AG04449 (cell line): ENCODE results near the gene CENATAC.

Experiments used
- CTCF ChIA-PET: fragments of 350-600 bp; formaldehyde crosslinking; extraction: SDS; loops from one replicate; lab custom pipeline; 2021; ENCODE audit warnings: antibody characterized with exemption; lab: Yijun Ruan, JAX
- POLR2A ChIA-PET: fragments of 400-600, 350-600 bp; formaldehyde crosslinking; extraction: SDS; loops from one replicate; lab custom pipeline; 2020; ENCODE audit warnings: antibody characterized with exemption, inconsistent platforms; lab: Yijun Ruan, JAX
- DNase-seq: peaks from one replicate; pipeline ENCODE4 v3.0.0-alpha.2; 2010; ENCODE audit warnings: low read depth, low spot score
- H3K4me3 ChIP-seq: 2 replicates; pipeline ENCODE4 v1.5.1; 2011; ENCODE audit warnings: low read depth, mild to moderate bottlenecking, control low read depth, low read length
- CTCF ChIP-seq: IDR thresholded peaks from one replicate; pipeline ENCODE4 v1.5.1; 2011; ENCODE audit warnings: mild to moderate bottlenecking, moderate library complexity, low read length, control low read depth, inconsistent platforms; ENCODE audit not compliant: insufficient read depth; ENCODE audit errors: missing control alignments

CENATAC gene

DNA sequence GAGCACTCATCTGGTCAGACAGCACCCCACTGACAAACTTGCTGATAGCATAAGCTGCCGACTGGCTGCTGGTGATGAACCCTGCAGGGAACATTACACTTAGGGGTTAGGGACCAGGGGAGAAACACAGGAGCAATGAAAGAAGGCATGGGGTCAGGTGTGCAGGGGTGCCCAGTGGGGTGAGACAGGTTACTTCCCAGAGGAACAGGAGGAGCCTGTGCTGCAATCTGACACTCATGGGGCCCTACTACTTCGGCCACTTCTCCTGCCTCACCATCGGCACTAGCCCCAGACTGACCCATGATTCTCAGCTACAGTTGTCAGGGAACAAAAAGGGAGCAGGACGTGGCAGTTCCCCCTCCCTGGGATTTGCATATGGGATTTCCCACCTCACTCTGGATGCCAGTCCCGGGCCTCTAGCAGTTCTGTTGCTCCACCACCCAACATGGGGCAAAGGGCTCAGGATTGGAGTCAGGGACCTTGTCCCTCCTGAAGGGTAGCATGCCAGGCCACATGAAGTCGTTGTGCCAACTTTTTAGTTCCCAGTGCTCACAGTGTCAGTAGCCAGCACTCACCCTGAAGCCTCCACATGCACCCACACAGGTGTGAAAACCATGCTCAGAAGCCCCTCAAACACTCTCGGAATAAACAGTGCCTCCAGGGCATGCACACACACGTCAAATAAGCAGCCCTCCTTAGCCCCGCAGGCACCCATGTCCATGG, 30.6 kb downstream of the CENATAC start:
- ChIA-PET POLR2A (no interaction called here), CTCF (interaction anchor here (1.7 to 3.4 kb wide), 2 partner anchors 10 to 14 kb away, joined by 7 to 38 read pairs; partner anchors contain the start of genes RPS25 and TRAPPC4)
- no peak overlapping the region for H3K4me3 ChIP-seq
- TF ChIP-seq CTCF: no peak
- DNase-seq: no peak

GRCh38 chr11:119029069-119029339, 31.1 kb downstream of the CENATAC start:
- no peak overlapping the region for H3K4me3 ChIP-seq
- ChIA-PET CTCF (interaction anchor here (3.4 kb wide), 1 partner anchor 14 kb away, joined by 38 read pairs; no protein-coding TSS in a partner anchor), POLR2A (no interaction called here)
- DNase-seq: no peak
- no peak for TF ChIP-seq CTCF

GRCh38 chr11:119029340-119030028, 31.5 kb downstream of the CENATAC start:
- TF ChIP-seq CTCF: no peak
- CTCF ChIA-PET: interaction anchor here (3.4 to 4.7 kb wide), 2 partner anchors 9 to 13 kb away, joined by 38 to 54 read pairs; partner anchors contain the start of genes RPS25 and TRAPPC4
- peak overlapping the region; percentile 90; the same call in 1 of the 2 replicates for H3K4me3 ChIP-seq
- POLR2A ChIA-PET: no interaction called here
- DNase-seq: no peak

GRCh38 chr11:119030029-119030328, 32.0 kb downstream of the CENATAC start:
- CTCF ChIA-PET: interaction anchor here (0.8 to 4.7 kb wide), 5 partner anchors 9 to 166 kb away, joined by 3 to 54 read pairs (median 34); partner anchors contain the start of genes RPS25 and TRAPPC4
- DNase-seq: no peak
- TF ChIP-seq CTCF: no peak
- peak overlapping the region; percentile 90 for H3K4me3 ChIP-seq
- POLR2A ChIA-PET: no interaction called here

GRCh38 chr11:119030329-119031047, 32.5 kb downstream of the CENATAC start, which contains the start of gene SLC37A4:
TSS of gene SLC37A4 (minus strand) at chr11:119030877.
- DNase-seq: peak; percentile 78
- ChIA-PET POLR2A (no interaction called here), CTCF (interaction anchor here (0.8 to 4.7 kb wide), 5 partner anchors 10 to 166 kb away, joined by 3 to 54 read pairs (median 34); partner anchors contain the start of genes RPS25 and TRAPPC4)
- peak within 1 kb of the TSS; percentile 90 for H3K4me3 ChIP-seq
- TF ChIP-seq CTCF: peak; percentile 92
